K562 (cell line): ENCODE data around the gene DIO3.

Source experiments
- CTCF ChIP-seq, 3 experiments: IDR thresholded peaks in 2 of 3; conservative IDR thresholded peaks in 1 of 3; 2 replicates each; pipeline ENCODE4 v1.5.1; 2011 to 2012; ENCODE audit warnings: low read length in 3 of 3, mild to moderate bottlenecking in 3 of 3, control low read depth in 2 of 3, improper control_type of control experiment in 1 of 3, inconsistent platforms in 1 of 3, low read depth in 1 of 3, mixed read lengths in 1 of 3, moderate library complexity in 1 of 3; ENCODE audit not compliant: insufficient read depth in 2 of 3
- PHB2 ChIP-seq: fragments of 450-650 bp; IDR thresholded peaks from 2 replicates; pipeline ENCODE4 v1.6.1; 2017; ENCODE audit warnings: low read depth
- POLR2A ChIP-seq: fragments of 450-650 bp; conservative IDR thresholded peaks from 2 replicates; pipeline ENCODE4 v1.6.1; 2016
- SP1 ChIP-seq: sonication (generic); formaldehyde crosslinking; IDR thresholded peaks from 2 replicates; pipeline ENCODE4 v1.8.1; 2022; ENCODE audit warnings: mild to moderate bottlenecking, missing genetic modification reagents
- TF ChIP-seq, protein P1 (sequence below): fragments of 450-650 bp; IDR thresholded peaks from 2 replicates; pipeline ENCODE4 v1.6.1; 2017; ENCODE audit warnings: antibody characterized with exemption, mild to moderate bottlenecking
- TF ChIP-seq, protein P2 (sequence below): fragments of 250-450 bp; sonication (Bioruptor Pico); IDR thresholded peaks from 2 replicates; pipeline ENCODE4 v1.8.0; 2022; ENCODE audit warnings: inconsistent platforms, mild to moderate bottlenecking, moderate library complexity, borderline replicate concordance

DNA sequence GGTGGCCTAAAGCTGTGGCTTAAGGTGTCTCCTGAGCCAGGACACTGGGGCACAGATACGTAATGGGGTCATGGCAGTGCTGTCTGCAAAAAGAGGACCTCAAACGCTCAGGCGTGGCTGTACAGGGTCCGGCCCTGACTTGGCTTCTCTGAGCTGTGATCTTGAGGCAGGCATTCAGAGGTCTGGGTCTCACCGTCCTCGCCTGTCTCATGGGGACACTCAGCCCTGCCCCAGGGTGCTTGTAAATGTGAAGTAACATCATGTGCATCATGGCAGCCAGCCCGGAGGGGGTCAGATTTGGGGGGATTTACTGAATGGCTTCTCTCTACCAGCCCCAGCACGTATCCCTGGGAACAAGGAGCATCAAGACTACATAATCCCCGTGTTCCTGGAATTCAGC, 28.8 kb downstream of the DIO3 start:
- TF ChIP-seq POLR2A (no peak), CTCF (IDR thresholded peaks at IDR 0.05 in 2 of 3, conservative IDR thresholded peaks at IDR 0.05 in 1 of 3; ENCODE audit: insufficient read depth in 2 of 3, low read depth in 1 of 3, low read length in 3 of 3) (no peak), PHB2 (no peak), SP1 (CRISPR knock-in tag) (no peak)
- TF ChIP-seq, protein P1, sequence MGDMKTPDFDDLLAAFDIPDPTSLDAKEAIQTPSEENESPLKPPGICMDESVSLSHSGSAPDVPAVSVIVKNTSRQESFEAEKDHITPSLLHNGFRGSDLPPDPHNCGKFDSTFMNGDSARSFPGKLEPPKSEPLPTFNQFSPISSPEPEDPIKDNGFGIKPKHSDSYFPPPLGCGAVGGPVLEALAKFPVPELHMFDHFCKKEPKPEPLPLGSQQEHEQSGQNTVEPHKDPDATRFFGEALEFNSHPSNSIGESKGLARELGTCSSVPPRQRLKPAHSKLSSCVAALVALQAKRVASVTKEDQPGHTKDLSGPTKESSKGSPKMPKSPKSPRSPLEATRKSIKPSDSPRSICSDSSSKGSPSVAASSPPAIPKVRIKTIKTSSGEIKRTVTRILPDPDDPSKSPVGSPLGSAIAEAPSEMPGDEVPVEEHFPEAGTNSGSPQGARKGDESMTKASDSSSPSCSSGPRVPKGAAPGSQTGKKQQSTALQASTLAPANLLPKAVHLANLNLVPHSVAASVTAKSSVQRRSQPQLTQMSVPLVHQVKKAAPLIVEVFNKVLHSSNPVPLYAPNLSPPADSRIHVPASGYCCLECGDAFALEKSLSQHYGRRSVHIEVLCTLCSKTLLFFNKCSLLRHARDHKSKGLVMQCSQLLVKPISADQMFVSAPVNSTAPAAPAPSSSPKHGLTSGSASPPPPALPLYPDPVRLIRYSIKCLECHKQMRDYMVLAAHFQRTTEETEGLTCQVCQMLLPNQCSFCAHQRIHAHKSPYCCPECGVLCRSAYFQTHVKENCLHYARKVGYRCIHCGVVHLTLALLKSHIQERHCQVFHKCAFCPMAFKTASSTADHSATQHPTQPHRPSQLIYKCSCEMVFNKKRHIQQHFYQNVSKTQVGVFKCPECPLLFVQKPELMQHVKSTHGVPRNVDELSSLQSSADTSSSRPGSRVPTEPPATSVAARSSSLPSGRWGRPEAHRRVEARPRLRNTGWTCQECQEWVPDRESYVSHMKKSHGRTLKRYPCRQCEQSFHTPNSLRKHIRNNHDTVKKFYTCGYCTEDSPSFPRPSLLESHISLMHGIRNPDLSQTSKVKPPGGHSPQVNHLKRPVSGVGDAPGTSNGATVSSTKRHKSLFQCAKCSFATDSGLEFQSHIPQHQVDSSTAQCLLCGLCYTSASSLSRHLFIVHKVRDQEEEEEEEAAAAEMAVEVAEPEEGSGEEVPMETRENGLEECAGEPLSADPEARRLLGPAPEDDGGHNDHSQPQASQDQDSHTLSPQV, result no peak
- TF ChIP-seq, protein P2, sequence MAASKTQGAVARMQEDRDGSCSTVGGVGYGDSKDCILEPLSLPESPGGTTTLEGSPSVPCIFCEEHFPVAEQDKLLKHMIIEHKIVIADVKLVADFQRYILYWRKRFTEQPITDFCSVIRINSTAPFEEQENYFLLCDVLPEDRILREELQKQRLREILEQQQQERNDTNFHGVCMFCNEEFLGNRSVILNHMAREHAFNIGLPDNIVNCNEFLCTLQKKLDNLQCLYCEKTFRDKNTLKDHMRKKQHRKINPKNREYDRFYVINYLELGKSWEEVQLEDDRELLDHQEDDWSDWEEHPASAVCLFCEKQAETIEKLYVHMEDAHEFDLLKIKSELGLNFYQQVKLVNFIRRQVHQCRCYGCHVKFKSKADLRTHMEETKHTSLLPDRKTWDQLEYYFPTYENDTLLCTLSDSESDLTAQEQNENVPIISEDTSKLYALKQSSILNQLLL (CRISPR knock-in tag), result no peak
